Thoracic aorta endothelial cell (primary cell): ENCODE measurements around the gene METTL15. TPM values are rescaled to one million over a fixed set of nuclear protein-coding genes. Genes with fewer than 3 reads are reported as not detected.

Experiments
- small RNA-seq: library from RNA; depleted of rRNA; stranded (forward); fragments of <200 nt; gene quantifications from one replicate; pipeline ENCODE3, GENCODE V24; 2012
- total RNA-seq: library from RNA; depleted of rRNA; stranded (reverse); fragments of >200 nt; gene quantifications from 2 replicates; pipeline ENCODE4 v1.2.3, GENCODE V29; 2012

Gene METTL15, protein sequence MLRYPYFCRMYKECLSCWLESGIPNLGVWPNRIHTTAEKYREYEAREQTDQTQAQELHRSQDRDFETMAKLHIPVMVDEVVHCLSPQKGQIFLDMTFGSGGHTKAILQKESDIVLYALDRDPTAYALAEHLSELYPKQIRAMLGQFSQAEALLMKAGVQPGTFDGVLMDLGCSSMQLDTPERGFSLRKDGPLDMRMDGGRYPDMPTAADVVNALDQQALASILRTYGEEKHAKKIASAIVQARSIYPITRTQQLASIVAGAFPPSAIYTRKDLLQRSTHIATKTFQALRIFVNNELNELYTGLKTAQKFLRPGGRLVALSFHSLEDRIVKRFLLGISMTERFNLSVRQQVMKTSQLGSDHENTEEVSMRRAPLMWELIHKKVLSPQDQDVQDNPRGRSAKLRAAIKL
- 22.5 and 24.8 TPM in 2 replicates for total RNA-seq

DNA sequence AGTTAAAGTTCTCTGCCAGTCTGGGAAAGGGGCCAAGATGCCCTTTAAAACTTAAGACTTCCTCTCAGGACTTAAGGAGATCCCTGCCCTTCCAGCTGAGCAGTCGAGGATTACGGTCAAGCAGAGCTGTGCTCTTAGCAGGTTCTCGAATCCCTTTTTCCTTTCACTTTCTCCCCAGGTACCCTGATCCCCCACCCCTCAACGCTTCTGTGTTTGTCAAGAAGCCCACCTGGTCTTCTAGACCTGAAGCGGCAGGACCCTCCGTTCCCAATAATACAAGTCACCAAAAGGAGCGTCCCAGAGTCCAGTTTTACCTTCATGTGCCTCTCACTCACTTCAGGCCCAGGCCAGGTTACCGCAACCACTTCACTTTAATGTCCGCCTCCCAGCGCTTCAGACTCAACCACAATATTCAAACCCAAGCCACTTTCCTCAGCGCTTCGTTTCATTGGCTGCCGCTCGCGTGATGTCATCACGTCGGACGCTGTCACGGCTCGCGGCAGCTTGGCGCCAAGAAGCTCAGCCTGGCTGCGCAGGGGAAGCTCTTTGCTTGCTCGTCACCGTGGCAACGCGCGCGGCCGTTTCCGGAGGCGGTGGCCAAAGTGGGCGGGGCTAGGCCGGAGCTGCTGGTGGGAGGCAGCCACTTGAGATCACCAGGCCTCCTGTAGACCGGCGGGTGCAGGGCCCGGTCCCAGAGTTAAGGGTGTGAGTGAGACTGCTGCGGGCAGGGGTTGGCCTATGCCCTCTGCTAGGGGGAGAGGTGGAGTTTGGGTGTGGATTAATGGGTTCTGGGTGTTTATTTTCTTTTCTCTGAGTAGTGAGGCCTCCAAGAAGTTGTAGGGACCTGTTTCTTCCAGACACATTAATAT, at the start of gene METTL15, which contains the start of gene KIF18A:
Gene METTL15 (plus strand): TSS at position 639 of the 869 bp plus-strand sequence. CDS start 4,947 bp downstream, outside the sequence.
Gene KIF18A (minus strand): TSS at position 407 of the 869 bp plus-strand sequence. CDS start 10,209 bp downstream, outside the sequence.

Small RNAs within 50 kb of the gene (small RNA-seq; reads per million reads assigned to genes)
- not detected for gene AC023206.1

Other genes with a start within 250 kb of the METTL15 start
- gene KIF18A, start 232 bp upstream of the METTL15 start, total RNA-seq = 21.8 and 36.8 TPM in 2 replicates